Stimulated activated CD4-positive, alpha-beta T cell treated with anti-CD3 and anti-CD28 coated beads, Interleukin-2, amount 100 ng/mL, for 48 hours (primary cell): ENCODE results near the gene ARL4C.
"Not testable (repeated sequence)": the region's sequence is repeated elsewhere in the genome, so short reads cannot be mapped to it uniquely, and the experiment has no call there.

Experiments used
- DNase-seq, 2 donors: peaks; one replicate each; pipeline ENCODE4 v3.0.0-alpha.2; 2020

The ARL4C gene

DNA sequence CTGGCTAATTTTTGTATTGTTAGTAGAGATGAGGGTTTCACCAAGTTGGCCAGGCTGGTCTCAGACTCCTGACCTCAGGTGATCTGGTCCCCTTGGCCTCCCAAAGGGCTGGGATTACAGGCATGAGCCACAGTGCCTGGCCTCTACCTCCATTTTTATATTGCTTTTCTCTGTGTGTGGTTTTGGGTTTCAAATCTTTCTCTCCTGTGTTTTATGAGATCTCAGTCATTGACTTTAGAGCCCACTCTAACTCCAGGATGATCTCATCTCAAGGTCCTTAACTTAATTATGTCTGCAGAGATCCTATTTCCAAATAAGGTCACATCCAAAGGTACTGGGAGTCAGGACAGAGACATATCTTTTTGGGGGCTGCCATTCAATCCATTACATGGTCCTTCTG is 24.7 kb downstream of the ARL4C start:
- no peak for DNase-seq

DNA sequence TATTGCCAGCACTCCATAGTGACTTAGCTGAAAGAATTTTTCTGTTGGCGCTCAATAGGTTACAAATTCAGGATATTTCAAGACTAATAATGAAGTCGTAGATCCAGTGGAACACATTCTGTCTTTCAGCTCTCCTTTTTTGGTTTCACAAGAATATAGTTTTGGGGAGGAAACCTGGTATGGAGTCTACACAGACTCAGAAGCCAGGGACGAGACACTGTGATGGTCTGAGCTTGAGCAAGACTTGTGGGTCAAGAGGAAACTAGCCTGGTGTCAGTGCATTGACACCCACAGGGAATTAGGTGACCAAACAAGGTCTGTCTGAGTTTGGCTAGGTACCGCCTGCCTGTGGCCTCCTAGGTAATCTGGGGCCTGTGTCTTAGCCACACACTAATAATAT is 26.9 kb downstream of the ARL4C start:
- DNase-seq: no peak

DNA sequence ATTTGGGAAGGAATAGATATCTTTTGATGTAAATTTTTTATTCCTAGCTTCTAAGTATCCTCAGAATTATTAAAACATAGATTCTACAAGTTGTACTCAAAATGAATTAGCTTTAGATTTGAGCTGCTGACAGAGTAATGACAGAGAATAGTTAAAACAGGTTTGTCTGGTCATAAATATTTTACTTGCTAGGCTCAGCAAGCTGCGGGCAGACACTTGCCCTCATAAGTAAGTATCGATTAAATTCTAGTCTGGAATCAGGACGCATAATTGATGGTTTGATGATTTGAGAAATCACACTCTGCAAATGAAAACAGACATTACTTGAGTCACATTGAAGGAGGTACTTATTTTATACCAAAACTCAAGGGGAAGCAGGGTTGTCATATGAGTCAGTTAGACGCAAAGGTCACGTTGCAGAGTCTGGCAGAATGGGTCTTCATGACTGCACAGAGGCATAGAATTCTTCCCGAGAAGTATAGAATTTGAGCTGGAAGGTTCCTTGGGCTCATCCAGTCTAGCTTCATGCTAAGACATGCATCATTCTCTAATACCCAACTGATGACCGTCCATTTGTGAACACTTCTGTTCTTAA is 27.5 kb downstream of the ARL4C start:
- no peak for DNase-seq

DNA sequence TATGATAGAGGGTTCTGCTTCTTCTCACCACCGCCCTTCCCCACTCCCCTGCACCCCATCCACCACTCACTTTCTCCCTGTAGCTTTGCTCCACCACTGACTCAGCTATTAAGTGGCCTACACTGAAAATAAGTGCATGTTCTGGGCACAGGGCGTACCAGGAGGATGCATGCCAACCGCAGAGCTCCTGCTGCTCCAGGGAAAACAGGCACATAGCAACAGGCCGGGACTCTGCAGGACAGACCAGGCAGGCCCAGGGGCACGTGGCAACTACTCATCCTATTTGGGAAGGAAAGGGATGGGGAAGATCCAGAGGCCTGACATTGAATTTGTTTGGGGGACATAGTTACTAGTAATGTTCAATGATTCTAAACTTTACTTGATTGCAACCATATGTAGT is 28.4 kb downstream of the ARL4C start:
- no peak for DNase-seq

DNA sequence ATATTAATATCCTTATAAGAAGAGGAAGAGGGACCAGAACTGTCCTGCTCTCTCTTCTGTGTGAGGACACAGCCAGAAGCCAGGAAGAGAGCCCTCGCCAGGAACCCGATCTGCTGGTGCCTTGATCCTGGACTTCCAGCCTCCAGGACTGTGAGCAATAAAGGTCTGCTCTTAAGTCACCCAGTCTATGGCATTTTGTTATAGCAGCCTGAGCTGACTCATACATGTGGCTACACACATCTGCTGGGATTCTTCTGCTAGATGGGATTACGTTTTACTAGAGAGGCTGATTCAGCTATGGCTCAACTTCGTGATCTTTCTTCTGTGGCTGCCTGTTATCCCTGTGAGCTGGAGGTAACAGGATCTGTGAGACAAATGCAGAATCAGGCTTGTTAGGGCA is 29.6 kb downstream of the ARL4C start:
- no peak for DNase-seq

DNA sequence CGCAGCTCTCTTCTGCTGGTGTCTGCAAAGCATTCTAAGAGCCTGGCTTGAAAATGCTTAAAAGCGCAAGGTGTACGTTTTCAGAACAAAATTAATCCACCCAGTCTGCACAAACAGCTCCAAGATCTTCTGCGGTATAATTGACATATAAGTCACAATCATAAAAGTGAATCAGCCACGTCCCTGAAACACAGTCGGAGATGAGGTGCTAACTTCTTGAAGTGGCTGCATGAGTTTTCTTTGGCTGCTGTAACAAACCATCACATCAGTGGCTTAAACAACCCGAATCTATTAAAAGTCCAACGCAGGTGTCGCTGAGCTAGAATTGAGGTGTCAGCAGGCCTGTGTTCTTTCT is 32.6 kb downstream of the ARL4C start:
- no peak for DNase-seq

DNA sequence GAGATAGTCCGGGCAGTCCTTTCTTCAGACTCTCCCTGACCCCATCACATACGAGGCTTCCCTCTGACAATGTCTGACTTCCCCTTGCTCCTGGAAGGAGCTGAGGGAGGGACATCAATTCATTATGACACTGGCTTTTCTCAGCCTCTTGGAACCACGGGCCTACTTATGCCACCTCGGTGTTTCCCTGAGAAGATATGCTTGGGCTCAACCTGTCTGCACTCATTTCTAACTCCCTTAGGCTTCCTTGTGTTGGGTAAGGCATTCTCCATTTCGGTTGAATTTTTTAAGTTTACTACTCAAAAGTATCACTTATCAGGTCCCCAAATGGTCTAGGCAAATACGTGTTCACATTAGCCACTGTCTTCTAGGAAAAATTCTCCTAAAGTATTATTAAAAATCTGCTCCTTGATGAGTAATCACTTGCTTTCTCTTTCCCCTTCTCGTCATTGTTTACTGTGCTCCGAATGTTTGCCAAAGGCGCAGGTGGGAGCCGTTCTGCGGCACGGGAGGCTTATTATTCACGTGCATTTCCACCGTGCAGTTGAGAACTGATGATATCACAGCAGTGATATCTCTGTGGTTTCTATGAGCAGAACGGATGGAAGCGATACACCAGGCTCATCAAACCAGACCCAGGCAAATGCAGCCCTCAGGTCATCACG is 33.1 kb downstream of the ARL4C start:
- peak; percentile 47 to 55 for DNase-seq

DNA sequence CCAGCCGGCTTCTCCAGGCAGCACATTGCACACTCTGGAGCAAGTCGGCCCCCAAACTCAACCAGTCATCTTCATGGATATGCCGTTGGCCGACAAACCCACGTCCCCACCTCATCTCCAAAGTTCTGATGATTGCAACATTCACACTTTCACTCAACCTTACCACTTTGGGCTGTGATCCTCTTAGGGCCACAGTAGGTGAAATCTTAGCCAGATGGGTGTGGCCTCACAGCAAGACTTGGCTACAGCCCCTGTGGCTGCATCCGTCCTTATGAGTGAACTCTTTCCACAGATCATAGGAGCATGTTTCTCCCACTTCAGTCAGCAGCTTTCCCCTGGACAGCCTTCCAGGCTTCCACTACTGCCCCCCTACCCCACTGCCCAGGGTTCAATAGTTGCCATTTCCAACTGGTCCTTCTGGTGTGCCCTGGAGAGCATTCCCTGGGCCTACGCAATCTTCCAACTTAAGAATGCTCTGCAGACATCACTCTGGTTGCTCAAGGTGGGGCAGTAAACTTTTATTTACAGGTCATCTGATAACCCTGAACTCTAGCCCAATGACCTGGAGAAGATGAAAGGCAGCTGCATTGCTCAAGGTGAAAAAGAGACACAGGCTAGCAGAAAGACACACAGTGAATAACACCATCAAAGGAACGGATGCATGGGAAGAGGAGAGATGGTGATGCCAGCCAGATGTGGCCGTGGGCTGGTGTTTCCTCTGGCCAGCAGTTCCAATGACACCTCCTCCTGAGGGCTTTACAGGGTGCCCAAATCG is 34.5 kb downstream of the ARL4C start:
- DNase-seq: no peak

DNA sequence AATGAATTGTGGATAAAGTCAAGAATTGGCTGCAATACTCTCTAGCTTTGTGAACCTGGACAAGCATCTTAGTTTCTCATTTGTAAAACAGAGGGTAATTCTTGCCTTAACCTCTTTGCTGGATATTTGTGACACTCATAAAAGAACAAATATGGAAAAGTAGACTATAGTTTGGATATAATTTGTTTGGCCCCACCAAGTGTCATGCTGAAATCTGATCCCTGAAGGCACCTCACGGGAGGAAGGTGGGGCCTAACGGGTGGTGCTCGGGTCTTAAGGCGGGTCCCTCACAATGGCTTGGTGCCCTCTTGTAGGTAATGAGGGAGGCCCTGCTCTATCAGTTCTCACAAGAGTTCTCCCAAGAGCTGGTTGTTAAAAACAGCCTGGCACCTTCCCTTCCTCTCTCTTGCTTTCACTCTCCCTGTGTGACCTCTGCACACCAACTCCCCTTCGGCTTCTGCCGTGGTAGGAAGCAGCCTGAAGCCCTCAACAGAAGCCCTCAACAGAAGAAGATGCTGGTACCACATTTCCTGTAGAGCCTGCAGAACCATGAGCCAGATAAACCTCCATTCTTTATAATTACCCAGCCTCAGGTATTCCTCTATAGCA is 37.4 kb downstream of the ARL4C start:
- DNase-seq: no peak

DNA sequence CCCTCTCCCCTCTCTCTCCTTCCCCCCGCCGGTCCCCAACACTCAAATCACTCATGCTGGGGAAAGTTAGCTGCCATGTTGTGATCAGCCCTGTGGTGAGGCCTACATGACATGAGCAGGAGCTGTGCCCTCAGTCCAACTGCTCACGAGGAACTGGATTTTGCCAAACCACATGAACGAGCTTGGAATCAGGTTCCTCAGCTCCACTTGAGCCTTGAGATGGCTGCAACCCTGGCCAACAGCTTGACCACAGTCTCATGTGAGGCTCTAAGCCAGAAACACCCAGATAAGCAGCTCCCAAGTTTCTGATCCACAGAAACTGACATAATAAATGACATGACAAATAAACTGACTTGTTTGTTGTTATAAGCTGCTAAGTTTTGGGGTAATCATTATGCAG is 38.4 kb downstream of the ARL4C start:
- no peak for DNase-seq

DNA sequence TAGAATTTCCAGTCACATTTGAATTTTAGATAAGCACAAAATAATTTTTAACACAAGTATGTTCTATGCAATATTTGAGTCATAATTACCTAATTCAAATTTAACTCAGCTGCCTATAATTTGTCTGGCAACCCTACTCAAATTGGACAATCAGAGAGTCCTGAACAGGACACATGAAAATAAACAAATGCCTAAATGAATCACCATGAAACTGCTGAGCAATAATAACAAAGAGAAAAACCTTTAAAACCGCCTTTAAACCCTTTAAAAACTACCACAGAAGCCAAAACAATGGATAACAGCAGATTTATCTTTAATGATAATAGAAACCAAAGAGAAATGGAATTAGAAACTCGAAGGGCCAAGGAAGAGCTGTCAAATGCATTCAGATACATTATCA is 39.5 kb downstream of the ARL4C start:
- DNase-seq: no peak

DNA sequence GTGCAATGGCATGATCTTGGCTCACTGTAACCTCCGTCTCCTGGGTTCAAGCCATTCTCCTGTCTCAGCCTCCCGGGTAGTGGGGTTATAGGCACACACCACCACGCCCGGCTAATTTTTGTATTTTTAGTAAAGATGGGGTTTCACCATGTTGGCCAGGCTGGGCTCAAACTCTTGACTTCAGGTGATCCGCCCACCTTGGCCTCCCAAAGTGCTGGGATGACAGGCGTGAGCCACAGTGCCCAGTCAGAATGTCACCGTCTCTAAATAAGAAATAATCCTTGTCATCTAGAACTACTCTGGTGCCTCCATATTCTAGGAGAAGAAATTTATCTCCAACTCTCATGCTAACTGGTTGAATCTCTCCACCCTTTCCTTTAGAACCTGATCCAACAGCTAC is 41.6 kb downstream of the ARL4C start:
- not testable (repeated sequence) for DNase-seq

DNA sequence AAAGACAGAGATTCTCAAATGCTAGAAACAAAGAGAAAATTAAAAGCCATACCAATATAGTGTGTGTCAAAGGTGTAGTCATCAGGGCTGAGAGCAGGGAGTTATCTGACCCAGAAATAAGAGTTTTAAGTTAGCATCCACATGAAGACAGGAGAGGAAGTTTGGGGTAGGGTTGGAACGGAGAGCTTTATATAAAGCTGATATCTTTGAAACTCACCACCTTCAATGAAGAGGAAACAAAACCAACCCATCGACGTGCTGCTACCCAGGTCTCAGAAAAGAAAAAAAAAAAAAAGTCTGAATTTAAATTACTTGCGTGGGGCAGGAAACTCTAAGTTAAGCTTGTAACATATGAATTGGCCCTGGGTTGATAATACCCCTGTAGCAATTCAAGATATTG is 42.4 kb downstream of the ARL4C start:
- DNase-seq: no peak

DNA sequence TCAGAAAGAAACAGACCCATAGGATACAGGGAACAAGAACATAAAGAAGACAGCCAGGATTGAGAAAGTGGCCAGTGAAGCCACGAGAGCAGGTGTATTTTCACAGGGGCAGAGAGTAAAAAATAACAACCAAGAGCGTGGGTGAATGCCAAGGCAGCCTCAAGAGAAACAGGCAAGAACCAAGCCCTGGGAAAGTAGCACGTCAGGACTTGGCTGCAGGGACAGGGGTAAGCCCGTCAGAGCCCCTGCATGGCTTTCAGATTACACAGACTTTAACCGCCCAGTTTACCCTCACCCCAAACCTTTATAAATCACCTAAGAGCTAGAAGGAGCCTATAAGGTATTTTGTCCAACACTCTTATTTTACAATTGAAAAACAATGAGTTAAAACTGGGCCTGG is 43.7 kb downstream of the ARL4C start:
- DNase-seq: no peak

DNA sequence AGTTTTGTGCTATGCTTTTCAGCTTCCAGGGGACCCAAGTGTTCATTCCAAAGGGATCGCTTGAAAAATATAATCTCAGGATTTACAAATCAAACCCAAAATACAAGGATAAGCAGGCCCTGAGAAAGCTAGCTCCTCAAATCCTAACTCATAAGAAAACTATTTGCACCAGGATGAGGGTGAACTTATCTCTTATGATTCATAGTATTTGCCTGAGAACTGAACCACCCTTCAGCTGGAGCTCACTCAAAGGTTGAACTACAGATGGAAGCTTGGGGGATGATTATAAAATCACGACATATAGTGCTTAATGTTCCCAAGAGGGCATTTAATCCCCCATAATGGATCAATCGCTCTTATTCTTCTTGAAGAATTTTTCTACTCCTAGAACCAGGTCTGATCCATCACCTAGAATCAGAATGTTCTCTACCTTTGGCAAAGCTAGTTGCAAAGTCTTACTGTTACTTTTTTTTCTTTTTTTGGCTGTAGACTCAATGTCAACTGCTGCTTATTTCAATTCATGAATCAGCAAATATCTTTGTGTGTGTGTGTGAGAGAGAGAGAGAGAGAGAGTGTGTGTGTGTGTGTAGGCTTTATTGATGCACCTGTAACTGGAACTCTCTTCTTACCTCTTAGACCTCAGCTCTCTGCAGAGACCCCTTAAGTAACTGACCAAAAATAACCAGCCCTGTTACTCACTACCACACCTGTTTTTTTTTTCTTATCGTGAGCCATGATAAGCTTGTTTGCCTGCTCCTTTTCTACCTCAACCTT is 44.8 kb downstream of the ARL4C start:
- DNase-seq: no peak

DNA sequence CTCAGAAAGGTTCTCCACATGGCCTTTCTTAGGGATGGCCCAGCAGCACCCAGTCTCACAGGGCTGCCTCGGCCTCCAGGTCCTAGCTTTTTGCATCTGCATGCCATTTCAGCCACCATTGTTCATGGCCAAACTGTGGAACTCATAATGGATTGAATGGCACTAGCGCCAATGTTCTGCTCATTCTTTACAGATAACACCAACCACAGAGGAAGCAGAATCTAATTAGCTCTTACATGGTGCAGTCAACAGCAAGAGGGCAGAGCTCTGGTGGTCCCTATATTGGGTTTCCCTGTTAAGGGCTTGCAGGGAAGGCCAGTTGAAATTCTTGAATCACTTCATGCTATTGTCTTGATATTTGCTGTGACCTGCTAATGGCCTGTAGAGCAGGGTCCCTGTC is 45.6 kb downstream of the ARL4C start:
- no peak for DNase-seq

DNA sequence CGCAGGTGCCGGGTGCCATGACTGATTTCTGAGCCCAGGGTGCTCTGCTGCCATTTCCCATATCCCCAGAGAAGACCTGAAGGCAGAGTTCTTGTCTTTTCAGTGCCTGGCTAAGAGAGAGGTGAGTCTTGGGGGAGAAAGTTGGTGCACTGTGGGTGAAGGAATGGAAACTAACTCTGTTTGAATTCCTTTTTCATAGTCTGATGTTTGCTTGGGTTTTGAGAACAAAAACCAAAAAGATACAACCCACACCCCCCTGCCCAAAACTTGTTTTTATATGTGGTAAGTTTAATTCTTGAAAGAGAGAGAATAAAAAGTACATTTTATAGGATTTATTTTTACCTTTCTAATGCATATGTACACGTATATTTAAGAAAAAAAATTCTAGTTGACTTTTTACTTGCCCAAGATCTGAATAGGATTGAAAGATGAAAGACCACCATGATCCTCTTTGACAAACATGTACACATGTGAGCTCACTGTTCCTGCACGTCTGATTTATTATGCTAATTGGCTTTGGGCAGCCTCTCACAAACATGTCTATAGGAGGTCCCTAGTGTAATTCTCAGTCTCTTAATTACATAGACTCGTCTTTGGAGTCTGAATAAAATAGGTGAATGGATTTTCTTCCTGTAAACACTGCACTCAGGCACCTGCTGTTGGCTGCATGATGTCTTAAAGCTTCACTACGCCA is 46.3 kb downstream of the ARL4C start:
- no peak for DNase-seq

DNA sequence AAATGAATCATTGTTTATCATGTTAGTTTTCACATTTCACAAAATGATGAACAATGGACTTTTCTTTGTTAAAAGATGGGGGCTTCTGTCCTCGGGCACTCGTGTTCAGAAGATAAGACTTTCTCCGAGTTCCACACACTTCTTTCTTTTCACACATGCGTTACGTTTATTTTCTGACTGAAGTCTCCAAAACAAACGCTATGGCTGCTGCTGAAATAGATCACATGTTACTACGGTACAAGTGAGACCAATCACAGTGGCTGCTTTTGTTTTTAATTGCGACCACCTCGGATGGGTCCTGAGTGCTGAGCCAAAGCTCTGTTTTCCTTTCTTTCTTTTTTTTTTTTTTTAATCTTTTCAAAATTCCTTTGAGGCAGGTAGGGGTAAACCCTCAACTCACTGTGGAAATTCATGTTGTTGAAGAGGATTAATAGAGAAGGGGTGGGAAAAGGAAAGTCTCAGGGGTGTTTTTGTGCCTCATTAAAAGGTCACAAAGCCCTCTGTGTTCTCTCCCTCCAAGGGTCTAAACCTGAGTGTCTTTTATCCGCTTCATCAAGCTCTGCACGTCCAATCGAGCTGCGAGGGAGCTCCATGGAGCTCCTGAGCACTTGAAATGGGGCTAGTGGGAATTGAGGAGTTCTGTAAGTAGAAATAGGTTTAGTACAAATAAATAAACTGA is 48.2 kb downstream of the ARL4C start:
- no peak for DNase-seq

DNA sequence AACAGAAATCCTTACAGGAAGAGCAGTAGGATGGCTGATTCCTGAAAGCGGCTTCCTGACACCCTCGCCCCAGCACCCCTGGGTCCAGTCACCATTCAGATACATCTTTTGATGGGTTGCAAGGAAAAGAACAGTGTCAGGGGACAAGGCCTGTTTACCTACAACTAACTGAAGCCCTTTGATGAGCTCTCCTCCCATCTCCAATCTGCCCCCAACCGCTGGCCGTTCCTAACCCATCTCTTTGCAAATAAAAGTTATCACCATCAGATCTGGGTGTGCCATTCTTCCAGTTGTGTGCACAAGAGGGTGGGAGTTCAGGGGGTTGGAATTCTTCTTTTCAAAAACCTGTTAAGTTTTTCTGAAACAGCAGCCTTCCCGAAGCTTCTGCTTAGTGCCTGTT is 48.9 kb downstream of the ARL4C start:
- DNase-seq: no peak

DNA sequence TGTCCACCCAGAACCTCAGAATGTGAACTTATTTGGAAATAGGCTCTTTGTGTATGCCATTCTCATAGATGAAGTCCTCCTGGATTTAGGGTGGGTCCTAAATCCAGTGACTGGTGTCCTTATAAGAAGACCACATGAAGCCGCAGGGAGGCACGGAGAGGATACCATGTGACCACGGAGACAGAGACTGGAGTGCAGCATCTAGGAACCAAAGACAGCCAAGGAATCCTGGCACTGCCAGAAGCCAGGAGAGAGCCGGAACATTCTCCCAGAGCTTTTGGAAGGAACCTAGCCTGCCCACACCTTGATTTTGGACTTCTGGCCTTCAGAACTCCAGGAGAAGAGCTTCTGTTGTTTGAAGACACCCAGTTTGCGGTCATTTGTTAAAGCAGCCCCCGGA is 49.7 kb downstream of the ARL4C start:
- no peak for DNase-seq

DNA sequence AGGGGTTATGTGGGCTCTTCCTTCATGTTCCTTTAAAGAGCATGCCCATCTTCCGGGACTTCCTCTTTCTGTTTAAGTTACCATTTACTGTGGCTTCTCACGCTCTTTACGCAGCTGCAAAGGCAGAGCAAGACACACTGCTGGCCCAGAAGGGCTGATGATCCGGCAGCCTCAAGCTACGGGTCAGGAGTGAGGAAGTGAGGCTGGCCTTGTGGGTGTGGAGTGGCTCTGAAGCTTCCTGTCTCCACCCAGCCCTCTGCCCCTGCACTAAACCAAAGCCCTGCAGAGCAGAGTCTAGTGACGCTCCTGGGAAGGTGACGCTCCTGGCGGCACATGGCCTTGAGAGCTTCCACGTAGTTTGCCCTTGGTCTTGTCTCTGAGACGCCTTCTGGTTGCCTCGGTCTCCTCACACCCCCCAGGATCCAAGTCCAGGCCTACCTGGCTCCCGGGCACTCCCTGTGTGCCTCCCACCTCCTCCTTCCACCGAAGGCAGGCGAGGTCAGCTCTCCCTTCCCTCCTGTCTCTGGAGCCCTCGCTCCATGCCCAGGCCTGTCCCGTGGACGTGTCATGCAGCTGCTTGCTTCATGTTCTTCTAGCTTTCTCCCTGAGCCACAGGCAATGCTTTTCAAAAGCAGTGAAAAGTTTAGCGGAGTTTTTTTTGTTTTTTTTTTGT is 50.3 kb downstream of the ARL4C start:
- peak; percentile 51 to 59 for DNase-seq
